GM19099 (cell line): ENCODE measurements around the gene EIF4E2.

Source experiments
- POLR2A ChIP-seq: IDR thresholded peaks from 3 replicates; pipeline ENCODE4 v1.6.1; 2011; ENCODE audit warnings: low read depth; ENCODE audit not compliant: insufficient read length; ENCODE audit errors: extremely low read depth

Gene EIF4E2

DNA sequence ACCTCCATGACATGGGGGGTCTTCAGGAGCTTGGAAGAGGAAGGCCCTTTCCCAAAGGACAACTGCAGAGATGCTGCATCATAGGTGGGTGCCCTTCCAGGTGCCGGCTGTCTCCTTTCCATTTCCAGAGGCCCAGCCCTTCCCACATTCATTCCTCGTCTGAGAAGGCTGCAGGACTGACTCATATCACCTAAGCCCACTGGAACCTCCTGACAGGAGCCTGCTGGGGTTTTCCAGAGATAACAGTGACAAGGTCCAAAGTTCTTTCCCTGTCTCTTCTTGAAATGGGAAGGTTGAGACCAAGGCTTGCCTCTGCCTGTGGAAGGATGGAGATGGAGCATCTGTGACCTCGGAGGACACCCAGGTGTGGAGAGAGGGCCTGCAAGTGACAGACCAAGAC, 33.9 kb upstream of the EIF4E2 start:
- TF ChIP-seq POLR2A: no peak

DNA sequence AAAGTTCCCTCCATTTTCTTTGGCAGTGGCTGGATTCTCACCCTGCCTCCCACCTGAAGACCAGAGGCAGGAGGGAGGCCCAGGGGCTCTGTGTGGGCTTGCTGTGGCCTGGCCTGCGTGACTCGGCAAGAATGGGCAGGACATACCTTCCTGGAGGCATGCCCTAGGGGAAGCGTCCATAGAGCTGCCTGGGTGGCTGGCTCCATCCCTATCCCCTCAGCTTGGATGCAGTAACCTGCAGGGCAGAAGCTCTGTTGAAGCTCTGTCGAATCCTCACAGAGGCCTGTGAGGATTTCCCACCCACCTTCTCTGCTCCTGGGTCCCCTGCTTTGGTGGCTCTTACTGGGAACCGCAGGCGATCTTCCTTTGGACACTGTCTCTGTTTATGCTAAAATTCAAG, 31.6 kb upstream of the EIF4E2 start:
- no peak for TF ChIP-seq POLR2A

DNA sequence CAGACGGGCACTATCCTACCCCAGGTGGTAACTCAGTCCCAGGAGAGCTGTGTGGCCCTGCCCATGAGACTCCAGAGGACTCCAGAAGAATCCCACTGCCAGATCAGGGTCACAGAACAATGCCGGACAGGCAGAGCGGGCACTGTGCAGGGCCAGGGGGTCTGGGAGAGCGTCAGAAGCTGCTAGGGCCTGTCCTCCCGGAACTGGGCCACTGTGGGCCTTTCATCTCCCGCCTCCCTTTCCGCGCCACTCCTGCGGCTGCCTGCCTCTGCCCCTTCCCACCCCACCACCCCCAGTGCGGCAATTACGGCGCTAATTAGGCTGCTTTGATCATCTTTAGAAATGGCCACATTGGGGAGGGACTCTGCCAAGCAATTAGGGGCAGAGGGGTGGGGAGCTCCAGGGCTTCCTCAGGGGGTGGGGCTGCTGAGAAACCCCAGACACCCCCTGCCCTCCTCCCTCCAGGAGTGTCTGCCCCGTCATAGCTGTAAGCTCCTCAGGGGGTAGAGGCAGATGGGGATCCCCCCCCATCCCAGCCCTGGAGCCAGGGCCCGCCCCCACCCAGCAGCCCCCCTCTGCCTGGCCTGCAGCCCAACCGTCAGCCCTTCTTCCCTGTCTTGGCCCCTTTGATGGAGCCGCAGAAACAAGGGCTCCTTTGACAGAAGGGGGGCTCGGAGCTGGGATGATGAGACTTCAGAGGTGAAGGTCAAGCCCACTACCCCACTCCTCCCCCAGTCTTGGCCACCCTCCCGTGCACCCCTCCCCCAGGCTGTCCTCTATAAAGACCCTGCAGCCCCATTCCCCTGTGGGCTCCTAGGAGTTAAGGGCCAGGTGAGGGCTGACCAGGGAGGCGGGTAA, 30.7 kb upstream of the EIF4E2 start, which contains the start of gene PRSS56:
Gene PRSS56, plus strand, starts transcription at position 808 of the 858 bp plus-strand sequence. CDS start 211 bp downstream, outside the sequence.
- TF ChIP-seq POLR2A: no peak

DNA sequence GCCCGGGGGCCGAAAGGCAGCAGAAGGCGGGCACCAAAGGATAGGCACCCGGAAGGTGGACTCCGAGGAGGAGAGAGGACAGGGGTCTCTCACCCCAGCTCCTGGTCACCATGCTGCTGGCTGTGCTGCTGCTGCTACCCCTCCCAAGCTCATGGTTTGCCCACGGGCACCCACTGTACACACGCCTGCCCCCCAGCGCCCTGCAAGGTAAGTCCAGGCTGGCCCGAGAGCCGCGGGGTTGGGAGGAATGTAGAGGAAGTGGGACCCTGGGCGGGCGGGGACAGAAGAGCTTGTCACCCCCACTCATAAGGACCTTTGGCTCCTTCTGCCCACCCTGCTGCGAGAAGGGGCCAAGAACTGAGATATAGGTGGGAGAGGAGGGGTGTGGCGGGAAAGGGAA, 30.0 kb upstream of the EIF4E2 start:
- TF ChIP-seq POLR2A: no peak

DNA sequence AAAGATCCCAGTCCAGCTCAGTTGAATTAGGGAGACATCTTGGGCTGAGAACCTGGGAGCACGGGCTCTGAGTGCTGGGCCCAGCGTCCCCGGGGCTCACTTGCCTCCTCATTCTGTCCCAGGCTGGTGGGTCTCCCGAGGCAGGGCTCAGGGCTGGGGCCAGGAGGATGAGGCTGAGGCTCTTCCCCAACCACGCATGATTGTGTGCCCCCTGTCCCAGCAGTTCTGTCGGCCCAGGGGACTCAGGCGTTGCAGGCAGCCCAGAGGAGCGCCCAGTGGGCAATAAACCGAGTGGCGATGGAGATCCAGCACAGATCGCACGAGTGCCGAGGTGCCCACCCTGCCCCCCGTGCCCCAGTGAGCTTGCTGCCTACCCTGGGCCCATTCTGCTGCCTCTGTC, 29.4 kb upstream of the EIF4E2 start:
- no peak for TF ChIP-seq POLR2A

DNA sequence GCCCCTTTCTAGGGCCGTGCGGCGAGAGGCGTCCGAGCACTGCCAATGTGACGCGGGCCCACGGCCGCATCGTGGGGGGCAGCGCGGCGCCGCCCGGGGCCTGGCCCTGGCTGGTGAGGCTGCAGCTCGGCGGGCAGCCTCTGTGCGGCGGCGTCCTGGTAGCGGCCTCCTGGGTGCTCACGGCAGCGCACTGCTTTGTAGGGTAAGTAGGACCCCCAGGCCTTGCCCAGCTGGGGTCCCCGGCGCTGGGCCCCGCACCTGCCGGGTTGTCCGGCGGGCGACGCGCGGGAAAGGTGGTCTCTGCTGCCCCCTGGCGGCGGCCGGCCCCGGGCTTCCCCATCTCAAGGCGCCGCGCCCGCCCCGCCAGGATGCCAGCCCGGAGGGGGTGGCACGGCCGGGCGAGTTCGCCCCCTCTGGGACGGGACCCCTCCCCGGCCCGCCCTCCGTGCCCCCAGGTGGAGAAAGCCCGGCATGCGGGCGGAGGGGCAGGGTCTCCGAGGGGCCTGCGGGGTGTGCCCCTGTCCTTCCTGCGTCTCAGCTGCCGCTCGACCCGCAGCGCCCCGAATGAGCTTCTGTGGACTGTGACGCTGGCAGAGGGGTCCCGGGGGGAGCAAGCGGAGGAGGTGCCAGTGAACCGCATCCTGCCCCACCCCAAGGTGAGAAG, 28.4 kb upstream of the EIF4E2 start:
- no peak for TF ChIP-seq POLR2A

DNA sequence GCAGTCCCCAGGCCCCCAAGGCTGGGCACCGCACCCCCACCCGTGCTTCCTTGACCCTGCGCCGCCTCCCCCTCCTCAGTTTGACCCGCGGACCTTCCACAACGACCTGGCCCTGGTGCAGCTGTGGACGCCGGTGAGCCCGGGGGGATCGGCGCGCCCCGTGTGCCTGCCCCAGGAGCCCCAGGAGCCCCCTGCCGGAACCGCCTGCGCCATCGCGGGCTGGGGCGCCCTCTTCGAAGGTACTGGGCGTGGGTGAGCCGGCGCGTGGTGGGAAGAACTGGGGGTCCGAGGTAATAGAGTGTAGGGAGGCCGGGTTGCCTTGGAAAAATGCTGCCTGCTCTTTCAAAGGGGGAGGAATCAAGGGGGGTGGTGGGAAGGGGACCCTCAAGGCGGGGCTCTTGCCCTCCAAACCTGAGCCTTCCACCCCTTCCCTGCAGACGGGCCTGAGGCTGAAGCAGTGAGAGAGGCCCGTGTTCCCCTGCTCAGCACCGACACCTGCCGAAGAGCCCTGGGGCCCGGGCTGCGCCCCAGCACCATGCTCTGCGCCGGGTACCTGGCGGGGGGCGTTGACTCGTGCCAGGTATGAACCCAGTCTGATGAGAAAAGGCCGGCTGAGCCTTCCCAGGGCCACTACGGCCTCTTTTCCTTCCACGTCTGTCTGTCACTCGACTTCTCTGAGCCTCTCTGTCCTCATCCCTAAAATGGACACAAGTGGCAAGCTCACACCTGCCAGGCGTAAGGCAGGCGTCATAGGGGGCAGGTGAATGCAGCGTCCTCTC, 27.7 kb upstream of the EIF4E2 start:
- no peak for TF ChIP-seq POLR2A

DNA sequence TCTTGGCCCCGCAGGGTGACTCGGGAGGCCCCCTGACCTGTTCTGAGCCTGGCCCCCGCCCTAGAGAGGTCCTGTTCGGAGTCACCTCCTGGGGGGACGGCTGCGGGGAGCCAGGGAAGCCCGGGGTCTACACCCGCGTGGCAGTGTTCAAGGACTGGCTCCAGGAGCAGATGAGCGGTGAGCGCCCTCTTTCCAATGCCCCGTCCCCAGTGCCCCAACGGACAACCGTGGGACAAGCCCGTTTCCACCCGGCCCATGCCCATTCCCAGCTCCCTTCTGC, 27.1 kb upstream of the EIF4E2 start:
- no peak for TF ChIP-seq POLR2A

DNA sequence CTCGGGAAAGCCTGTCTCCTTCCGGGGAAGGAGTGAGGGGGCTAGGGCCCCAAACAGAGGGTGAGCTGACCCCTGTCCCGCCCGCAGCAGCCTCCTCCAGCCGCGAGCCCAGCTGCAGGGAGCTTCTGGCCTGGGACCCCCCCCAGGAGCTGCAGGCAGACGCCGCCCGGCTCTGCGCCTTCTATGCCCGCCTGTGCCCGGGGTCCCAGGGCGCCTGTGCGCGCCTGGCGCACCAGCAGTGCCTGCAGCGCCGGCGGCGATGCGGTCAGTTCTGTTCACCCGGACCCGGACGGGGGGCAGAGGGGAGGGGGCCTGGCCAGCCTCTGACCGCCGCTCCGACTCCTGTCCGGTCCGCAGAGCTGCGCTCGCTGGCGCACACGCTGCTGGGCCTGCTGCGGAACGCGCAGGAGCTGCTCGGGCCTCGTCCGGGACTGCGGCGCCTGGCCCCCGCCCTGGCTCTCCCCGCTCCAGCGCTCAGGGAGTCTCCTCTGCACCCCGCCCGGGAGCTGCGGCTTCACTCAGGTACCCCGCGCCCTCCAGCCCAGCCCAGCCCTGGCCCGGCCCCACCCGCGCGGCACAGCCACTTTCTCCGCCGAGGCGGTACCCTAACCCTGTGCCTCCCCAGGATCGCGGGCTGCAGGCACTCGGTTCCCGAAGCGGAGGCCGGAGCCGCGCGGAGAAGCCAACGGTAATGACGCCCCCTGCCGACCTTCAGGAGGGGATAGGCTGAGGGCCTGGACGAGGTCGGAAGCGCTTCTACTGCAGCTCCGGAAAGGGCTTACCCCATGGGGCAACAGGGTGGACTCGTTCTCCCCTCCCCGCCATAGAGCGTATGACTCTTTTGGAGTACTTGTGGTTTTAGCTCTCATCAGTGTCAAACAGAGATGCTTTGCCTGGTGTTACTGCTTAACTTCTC, 26.5 kb upstream of the EIF4E2 start:
- no peak for TF ChIP-seq POLR2A

DNA sequence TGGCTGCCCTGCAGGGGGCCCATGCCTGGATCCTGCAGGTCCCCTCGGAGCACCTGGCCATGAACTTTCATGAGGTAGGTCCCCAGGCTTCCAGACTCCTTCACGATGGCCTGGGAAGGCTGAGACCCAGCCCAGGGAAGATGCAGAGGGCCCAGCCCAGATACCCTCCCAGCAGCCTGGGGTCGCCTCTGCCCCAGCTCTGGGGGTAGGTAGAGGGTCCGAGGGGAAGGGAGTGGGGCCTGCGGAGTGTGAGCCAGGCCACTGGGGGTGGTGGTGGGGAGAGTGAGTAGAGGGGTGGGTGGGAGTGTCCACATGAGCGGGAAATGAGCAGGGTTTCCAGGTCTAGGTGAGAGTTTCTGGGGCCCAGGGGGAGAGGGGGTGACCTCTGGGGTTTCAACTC, 25.7 kb upstream of the EIF4E2 start:
- no peak for TF ChIP-seq POLR2A

DNA sequence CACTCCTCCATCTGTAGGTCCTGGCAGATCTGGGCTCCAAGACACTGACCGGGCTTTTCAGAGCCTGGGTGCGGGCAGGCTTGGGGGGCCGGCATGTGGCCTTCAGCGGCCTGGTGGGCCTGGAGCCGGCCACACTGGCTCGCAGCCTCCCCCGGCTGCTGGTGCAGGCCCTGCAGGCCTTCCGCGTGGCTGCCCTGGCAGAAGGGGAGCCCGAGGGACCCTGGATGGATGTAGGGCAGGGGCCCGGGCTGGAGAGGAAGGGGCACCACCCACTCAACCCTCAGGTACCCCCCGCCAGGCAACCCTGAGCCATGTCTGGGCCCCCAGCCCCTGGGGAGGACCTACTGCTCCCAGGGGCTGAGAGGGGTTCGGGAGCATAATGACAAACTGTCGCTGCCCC, 25.3 kb upstream of the EIF4E2 start:
- TF ChIP-seq POLR2A: no peak

DNA sequence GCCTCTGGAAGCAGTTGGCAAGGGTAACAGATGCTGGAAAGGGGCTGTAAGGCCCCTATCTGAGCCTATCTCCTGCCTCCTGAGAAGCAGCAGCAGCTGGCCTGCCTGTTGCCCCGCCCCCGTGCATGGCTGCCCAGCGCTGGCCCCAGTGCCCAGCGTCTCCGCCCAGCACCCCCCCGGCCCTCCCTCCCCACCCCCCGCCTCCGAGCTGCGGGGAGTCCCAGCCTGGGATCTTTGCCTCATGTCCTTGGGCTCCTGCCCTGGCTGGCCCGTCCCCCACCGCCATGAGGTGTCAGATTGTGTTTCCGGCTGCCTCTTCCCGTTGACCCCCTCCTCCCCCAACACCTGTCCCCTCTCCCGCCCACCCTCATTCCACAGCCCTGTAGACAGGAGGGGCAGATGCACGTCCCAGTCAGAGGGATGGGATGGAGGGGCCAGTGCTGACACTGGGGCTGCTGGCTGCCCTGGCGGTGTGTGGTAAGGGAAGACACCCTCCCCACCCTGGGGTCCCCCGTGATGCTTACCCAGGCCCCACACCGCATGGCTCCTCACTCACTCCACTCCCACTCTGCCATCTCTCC, 24.6 kb upstream of the EIF4E2 start, which contains the start of gene CHRND:
Gene CHRND, plus strand, starts transcription at position 370 of the 581 bp plus-strand sequence. Its CDS starts 56 bp downstream, at position 426.
- TF ChIP-seq POLR2A: no peak

DNA sequence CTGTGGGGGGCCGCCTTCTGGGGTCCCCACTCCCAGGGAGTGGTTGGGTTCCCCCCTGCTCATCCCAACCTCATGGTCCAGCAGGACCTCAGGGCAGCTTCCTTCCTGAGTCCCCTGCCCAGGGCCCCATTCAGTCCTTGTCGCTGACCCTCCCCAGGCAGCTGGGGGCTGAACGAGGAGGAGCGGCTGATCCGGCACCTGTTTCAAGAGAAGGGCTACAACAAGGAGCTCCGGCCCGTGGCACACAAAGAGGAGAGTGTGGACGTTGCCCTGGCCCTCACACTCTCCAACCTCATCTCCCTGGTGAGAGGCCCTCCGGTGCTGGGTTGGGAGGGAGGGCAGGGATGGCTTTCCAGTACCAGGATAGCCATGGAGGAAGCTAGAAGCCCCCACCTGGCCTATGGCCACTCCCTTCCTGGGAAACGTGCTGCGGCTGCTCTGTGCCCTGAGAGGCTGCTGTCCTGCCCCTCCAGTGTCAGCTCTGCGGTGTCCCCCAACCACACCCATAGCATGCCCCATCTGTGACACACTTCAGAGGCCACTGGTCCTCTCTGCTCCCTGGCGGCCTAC, 24.0 kb upstream of the EIF4E2 start:
- TF ChIP-seq POLR2A: no peak

DNA sequence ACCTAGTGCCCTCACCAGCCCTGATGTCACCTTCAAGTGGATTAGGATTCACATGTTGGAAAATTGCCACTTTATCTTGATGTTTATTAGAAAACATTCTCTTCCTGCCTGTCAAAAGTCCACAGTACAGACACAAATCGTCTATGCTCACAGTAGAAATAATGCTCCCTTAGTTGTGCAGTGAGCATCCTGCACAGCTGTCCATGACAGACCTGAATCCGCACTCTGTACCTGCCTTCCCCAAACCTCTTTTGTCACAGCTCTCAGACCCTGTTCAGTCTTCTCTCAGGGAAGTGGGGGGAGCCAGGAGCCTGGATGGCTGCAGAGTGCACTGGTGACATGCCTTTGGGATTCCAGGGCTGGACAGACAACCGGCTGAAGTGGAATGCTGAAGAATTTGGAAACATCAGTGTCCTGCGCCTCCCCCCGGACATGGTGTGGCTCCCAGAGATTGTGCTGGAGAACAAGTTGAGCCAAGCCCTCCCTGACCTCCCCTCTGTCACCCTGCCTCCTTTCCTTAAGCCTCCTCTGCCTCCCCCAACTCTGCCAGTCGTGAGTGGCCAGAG, 22.5 kb upstream of the EIF4E2 start:
- no peak for TF ChIP-seq POLR2A

DNA sequence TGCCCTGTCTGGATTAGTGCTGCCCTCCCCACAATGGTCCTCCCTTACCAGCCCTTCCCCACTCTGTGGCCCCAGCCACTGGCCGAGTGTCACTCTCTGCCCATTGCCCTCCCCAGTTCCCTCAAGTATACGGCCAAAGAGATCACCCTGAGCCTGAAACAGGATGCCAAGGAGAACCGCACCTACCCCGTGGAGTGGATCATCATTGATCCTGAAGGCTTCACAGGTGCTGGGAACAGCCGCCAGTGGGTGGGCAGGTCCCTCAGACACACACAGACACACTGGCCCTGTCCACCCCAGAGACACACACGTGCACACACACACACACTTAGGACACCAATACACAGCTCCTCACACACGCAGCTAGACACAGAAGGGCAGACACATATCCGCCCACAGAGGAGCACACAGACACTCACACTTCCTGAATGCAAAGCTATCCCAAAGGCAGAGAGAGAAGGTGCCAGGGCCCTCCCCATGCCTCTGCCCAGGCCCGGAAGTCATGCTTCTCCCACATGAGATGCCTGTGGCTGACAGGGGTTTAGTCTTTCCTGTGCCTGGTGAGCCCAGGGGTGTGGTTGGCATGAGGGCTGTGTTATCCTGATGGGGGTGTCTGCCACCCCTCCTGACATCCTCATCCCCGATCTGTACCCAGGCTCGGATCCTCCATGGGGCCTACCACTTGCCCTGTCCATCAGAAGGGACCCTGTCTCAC, 21.6 kb upstream of the EIF4E2 start:
- TF ChIP-seq POLR2A: no peak
